ENCODE measurements around the gene CAMSAP1. TPM values are rescaled to one million over a fixed set of nuclear protein-coding genes. Genes with fewer than 3 reads are reported as not detected.

CAMSAP1 gene
- total RNA-seq, 2 experiments from 2014 or later = 20.2 to 27.0 TPM

GRCh38 chr9:135787317-135787716 lies 120.0 kb downstream of the CAMSAP1 start:
- no peaks in the 10 kb centered on the region for H3K9me3 Mint-ChIP-seq
- H3K36me3 Mint-ChIP-seq (ENCODE audit: low read depth) = no peaks in the 10 kb centered on the region
- H3K4me1 Mint-ChIP-seq (ENCODE audit: low read depth) = no peaks in the 10 kb centered on the region
- ATAC-seq (no peak), DNase-seq (no peak)
- H3K4me3 Mint-ChIP-seq = no peak overlapping the region
- intact Hi-C loops (cut with micrococcal nuclease) = no loop called here
- TF ChIP-seq CTCF (IDR thresholded peaks at IDR 0.05) = no peak
- ChIA-PET CTCF (no interaction called here), POLR2A (no interaction called here)
- H3K27me3 Mint-ChIP-seq = no peaks in the 10 kb centered on the region
- no peak overlapping the region for H3K27ac Mint-ChIP-seq

- intact Hi-C loops (cut with micrococcal nuclease) = no loop called here
Observed at GRCh38 chr9:135786146-135786690, 121.1 kb downstream of the CAMSAP1 start.

GRCh38 chr9:135785013-135785575 lies 122.3 kb downstream of the CAMSAP1 start:
- ChIA-PET CTCF (no interaction called here), POLR2A (no interaction called here)
- no peaks in the 10 kb centered on the region for H3K4me1 Mint-ChIP-seq (ENCODE audit: low read depth)
- H3K27ac Mint-ChIP-seq = no peak overlapping the region
- no peaks in the 10 kb centered on the region for H3K36me3 Mint-ChIP-seq (ENCODE audit: low read depth)
- ATAC-seq = no peak
- no peaks in the 10 kb centered on the region for H3K9me3 Mint-ChIP-seq
- no peaks in the 10 kb centered on the region for H3K27me3 Mint-ChIP-seq
- no peak for TF ChIP-seq CTCF (IDR thresholded peaks at IDR 0.05)
- intact Hi-C loops (cut with micrococcal nuclease) = no loop called here
- H3K4me3 Mint-ChIP-seq = no peak overlapping the region
- DNase-seq = no peak

More at GRCh38 chr9:135786146-135786690, 121.1 kb downstream of the CAMSAP1 start:
- ATAC-seq (no peak), DNase-seq (no peak)
- Mint-ChIP-seq H3K27ac (no peak overlapping the region), H3K9me3 (no peaks in the 10 kb centered on the region), H3K36me3 (ENCODE audit: low read depth) (no peaks in the 10 kb centered on the region), H3K4me1 (ENCODE audit: low read depth) (no peaks in the 10 kb centered on the region), H3K27me3 (no peaks in the 10 kb centered on the region), H3K4me3 (no peak overlapping the region)
- ChIA-PET POLR2A (no interaction called here), CTCF (no interaction called here)
- no peak for TF ChIP-seq CTCF (IDR thresholded peaks at IDR 0.05)

DNA sequence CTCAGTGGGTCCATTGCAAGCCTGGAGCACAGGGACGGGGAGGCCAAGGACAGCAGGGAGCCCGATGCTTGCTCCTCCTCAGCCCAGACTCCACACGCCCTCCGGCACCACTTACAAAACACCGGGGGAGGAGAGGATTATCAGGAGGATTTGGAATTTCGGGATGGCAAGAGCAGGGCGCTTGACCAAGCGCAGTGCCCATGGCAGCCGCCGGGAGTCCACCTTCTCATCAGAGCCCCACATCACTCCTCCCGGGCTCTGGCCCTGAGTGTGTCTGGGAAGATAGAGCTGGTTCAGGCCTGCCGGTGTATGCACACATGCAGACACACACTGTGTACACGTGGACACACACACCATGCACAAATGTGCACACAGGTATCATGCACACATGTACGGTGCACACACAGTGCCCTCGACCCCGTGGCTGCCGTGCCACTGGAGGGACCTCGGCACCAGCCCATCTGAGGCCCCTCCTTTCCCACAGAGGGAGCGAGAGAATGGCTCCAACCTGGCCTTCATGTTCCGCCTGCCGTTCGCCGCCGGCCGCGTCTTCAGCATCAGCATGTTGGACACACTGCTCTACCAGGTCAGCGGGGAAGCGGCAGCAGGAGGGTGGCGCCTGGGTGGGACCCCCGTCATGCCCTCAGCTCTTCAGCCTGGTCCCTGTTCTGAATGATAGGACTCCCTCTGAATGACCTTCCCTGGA lies 123.7 kb downstream of the CAMSAP1 start:
- Mint-ChIP-seq H3K9me3 (no peaks in the 10 kb centered on the region), H3K27me3 (no peaks in the 10 kb centered on the region), H3K36me3 (ENCODE audit: low read depth) (no peaks in the 10 kb centered on the region), H3K4me1 (ENCODE audit: low read depth) (no peaks in the 10 kb centered on the region), H3K27ac (no peak overlapping the region), H3K4me3 (no peak overlapping the region)
- POLR2A ChIA-PET = no interaction called here
- CTCF ChIA-PET = no interaction called here
- ATAC-seq (no peak), DNase-seq (no peak)
- no peak for TF ChIP-seq CTCF (IDR thresholded peaks at IDR 0.05)
- intact Hi-C loops (cut with micrococcal nuclease) = no loop called here

GRCh38 chr9:135782946-135783345 lies 124.4 kb downstream of the CAMSAP1 start:
- ATAC-seq (no peak), DNase-seq (no peak)
- no peaks in the 10 kb centered on the region for H3K27me3 Mint-ChIP-seq
- ChIA-PET POLR2A (no interaction called here), CTCF (no interaction called here)
- TF ChIP-seq CTCF (IDR thresholded peaks at IDR 0.05) = no peak
- intact Hi-C loops (cut with micrococcal nuclease) = no loop called here
- H3K4me1 Mint-ChIP-seq (ENCODE audit: low read depth) = no peaks in the 10 kb centered on the region
- no peaks in the 10 kb centered on the region for H3K36me3 Mint-ChIP-seq (ENCODE audit: low read depth)
- no peaks in the 10 kb centered on the region for H3K9me3 Mint-ChIP-seq
- no peak overlapping the region for H3K4me3 Mint-ChIP-seq
- H3K27ac Mint-ChIP-seq = no peak overlapping the region

All from activated CD8-positive, alpha-beta T cell treated with anti-CD3 and anti-CD28 coated beads for 36 hours (primary cell).